NCI-H2107 treated with DMSO at 0.1 percent for 48 hours (cell line): Measurements from ENCODE around the gene ADH1C.
"Not testable (repeated sequence)": the region's sequence is repeated elsewhere in the genome, so short reads cannot be mapped to it uniquely, and the experiment has no call there.

ENCODE experiments used
- DNase-seq: peaks from one replicate; lab custom pipeline; 2025; ENCODE audit not compliant: unreplicated experiment; lab: John Stamatoyannopoulos, UW

The ADH1C gene

DNA sequence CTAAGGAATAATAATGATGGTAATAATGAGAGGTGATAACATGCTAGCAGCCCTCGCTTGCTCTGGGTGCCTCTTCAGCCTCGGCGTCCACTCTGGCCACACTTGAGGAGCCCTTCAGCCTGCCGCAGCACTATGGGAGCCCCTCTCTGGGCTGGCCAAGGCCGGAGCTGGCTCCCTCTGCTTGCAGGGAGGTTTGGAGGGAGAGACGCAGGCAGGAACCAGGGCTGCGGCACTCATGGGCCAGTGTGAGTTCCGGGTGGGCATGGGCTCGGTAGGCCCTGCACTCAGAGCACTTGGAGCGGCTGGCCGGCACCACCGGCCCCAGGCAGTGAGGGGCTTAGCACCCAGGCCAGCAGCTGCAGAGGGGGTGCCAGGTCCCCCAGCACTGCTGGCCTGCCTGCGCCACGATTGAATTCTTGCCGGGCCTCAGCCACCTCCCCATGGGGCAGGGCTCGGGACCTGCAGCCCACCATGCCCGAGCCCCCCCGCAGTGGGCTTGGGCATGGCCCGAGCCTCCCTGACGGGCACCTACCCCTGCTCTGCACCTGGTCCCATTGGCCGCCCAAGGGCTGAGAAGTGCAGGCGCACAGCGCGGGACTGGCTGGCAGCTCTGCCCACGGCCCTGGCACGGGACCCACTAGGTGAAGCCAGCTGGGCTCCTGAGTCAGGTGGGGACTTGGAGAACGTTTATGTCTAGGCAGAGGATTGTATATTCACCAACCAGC lies 7.1 kb upstream of the ADH1C start:
- DNase-seq = no peak

DNA sequence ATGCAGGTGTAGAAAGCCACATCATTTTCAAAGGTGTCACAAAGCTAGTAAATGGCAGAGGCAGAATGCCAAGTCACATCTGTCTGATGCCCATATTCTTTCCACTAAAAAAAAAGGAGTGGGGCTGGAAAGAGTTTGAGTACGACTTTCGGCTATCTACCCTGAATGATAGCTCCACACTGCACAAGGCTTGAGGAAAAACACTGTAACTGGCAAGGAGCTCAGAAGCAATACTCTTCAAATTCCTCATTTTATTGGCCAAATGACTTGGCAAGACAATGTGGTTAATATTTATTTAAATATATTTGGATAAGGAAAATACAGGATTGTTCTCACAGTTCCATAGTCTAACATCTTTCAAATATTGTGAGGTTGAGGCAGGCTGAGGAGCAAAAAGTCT lies 5.4 kb upstream of the ADH1C start:
- DNase-seq = no peak

DNA sequence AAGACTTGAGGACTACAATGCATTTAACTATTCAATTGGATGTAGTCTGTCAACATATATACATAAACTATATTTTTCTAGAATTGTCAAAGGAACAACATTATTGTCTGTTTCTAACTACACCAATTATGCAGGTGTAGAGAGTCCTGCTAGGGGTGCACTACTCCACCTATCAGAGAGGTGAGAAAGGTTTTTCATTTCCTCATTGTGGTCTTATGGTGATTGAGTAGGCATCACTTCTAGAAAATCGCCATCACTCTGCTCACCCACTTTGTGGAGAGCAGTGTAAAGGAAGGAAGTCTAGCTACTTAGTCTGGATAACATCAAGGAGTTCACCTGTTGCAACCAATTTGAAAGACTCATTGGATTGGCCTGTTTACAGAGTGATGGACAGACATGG lies 4.4 kb upstream of the ADH1C start:
- no peak for DNase-seq

DNA sequence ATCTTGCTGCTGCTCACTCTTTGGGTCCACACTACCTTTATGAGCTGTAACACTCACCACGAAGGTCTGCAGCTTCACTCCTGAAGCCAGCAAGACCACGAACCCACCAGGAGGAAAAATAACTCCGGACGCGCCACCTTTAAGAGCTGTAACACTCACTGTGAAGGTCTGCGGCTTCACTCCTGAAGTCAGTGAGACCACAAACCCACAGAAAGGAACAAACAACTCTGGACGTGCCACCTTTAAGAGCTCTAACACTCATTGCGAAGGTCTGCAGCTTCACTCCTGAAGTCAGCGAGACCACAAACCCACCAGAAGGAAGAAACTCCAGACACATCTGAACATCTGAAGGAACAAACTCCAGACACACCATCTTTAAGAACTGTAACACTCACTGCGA lies 3.6 kb upstream of the ADH1C start:
- not testable (repeated sequence) for DNase-seq

DNA sequence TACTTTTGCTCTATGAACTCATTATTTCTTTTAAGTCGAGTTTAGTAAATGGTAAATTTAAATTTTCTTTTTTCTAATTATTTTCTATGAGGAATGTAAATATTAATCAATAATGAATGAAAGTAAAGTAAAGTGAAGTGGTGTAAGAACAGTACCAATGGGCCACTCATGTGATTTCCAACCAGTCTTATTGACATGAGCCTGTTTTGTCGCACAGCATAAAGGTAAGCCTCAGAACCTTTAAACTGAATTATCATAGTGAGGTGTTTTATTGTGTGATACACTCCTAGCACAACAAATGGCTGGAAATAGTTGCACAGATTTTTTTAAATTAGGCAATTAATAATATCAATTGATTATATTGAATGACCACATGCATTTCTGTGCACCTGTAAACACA lies 1.1 kb downstream of the ADH1C start:
- DNase-seq = no peak

DNA sequence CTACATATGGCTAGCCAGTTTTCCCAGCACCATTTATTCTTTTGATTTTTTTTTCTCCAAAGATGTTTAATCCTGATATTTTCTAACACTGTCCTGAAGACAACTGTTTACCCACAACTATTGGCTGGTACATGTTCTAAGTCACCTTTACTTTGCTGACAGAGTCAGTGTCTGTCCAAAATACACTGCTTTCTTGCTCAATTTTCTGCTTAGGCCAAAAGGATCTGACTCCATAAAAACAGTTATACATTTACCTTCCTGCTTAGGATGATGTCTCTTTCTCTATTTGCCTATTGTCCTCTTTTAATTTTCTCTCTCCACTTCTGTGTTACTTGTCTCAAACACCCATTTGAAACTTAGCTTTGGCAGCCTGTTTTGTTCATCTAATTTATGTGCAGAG lies 3.2 kb downstream of the ADH1C start:
- DNase-seq = no peak

DNA sequence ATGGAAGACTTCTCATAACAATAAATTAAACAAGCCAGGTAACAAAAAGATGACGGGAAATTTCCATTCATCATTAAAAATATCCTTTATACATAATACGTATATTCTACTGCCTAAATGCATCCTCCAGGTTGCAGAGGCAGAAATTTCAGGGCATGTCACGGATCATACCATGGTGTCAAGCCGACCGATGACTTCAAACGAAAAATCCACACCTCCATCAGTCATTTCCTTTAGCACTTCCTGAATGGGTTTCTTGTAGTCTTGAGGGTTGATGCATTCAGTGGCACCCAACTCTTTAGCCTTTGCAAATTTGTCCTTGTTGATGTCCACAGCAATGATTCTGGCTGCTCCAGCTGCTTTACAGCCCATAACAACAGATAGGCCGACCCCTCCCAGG lies 9.9 kb downstream of the ADH1C start:
- DNase-seq = not testable (repeated sequence)

DNA sequence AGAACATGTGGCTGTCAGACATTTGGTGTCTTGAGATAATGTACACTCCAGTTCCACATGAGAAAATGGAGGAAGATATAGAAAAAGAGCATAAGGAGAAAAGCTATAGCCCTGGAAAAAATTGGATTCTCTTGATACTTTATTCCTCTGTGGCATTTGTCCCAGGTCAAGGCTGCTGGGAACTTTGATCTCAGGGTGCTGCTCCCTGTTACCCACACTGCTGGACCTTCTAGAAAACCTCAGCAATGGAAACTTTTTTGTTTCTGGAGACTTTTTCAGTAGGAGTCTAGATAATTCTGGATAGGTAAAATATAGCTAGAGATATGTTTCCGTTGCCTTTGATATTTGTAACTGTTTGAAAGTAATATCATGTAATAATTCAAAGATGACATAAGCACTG lies 11.1 kb downstream of the ADH1C start:
- no peak for DNase-seq

DNA sequence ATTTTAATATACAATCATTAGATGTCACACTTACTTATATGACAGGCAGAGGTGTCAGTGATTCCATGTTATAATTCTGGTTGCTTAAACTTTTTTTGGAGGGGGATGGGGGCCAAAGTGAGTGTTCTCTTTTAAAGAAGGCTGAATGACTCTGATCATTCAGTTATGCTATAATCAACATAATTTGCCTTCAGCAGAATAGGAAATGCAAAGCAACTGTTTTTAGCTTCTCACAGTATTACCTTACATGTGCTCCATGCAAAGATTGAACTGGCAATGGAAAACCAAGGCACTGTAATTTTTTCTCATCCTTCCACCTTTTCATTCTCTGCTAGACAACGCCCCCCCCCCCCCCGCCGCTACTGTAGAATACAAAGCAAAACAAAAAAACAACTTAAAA lies 13.4 kb downstream of the ADH1C start:
- no peak for DNase-seq

DNA sequence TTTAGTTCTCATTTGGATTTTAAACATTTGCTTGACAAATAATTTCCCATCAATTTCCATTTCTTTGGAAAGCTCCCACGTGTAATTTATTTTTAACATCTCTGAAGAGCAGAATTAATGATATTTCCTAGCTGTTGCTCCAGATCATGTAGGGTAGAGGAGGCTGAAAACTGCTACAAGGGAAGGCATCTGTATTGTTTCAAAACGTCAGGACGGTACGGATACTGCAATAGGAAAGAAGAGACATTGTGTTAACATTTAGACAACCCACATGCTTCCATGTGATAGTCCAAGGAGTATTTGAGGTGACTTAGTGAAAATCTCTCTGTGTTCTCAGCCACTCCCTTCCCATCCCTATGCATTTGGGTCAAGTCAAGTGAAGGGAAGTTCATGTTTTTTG lies 16.0 kb downstream of the ADH1C start:
- DNase-seq = no peak

DNA sequence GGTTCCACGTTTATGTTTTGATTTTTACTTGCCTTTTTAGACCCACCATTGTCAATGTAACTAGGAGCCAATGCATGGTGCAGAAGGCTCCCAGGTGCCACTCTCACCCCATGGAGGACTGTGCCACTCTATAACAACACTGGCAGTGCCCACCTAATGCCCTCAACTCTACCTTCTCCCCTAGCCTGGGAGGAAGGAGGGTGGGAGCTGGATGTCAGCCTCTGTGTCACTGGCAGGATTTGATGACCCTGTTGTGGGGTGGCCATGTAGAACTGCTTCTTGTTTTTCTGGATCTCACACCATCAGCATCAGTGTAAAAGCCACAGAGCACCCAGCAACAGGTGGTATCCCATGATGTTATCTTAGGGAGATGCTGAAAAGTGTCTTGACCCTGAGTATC lies 17.7 kb downstream of the ADH1C start:
- no peak for DNase-seq

DNA sequence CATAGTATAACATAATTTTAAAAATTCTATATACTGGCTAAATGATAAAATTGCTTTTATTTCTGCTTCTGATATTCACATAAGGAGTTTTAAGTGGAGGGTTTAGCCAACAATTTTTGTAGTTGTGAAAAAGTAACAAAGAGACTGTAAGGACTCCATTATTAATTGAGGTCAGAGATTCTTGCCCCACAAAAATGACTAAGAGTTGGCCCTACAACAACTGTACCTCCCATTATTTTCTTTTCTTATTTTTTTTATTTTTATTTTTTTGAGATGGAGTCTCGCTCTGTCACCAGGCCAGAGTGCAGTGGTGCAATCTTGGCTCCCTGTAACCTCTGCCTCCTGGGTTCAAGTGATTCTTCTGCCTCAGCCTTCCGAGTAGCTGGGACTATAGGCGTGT lies 21.9 kb downstream of the ADH1C start:
- DNase-seq = no peak

DNA sequence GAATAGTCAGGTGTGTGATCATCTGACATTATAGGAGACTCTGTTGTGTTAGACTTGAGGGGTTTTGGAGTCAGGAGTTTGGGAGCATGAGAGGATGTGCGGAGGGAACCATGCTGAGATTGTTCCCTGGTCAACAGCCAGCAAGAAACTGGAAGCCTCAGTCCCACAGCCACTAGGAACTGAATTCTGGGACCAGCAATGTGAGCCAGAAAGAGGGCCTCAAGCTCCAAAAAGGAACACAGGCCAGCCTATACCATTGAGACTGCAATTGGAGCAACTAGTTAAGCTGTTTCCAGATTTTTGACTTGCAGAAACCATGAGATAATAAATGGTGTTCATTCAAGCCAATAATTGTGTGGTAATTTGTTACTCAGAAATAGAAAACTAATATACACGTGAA lies 22.7 kb downstream of the ADH1C start:
- no peak for DNase-seq

DNA sequence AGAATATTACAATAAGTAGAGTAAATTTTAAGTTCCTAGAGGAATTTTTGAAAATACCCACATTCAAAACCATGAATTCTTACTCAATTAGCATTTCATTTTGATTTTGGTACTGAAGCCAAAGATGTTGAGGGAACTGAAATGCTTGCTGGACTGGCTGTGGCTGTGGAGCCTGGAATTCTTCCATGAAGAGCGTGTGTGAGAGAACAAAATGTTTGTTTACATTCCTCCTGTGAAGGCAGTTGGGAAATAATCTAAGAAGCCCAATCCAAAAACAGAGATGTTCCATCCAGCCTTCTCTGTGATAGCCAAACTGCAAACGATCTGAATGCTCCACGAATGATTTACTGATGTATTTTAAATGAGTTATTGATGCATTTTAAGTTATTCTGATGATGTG lies 27.6 kb downstream of the ADH1C start:
- no peak for DNase-seq

DNA sequence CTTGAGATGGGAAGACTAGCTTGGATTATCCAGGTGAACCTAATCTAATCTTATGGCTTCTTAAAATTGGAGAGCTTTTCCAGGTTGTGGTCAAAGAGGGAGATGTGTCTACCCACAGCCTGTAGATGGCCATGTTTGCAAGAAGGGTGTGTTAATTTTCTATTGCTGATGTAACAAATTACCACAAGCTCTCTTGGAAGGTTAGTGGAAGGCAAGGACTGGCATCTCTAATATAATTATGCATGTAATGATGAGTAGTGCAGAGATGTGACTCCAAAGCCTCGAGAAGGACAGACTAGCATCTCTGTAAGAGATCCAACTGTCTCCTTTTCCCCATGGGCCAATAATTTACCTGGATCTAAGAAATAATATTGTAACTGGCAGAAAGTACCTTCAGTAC lies 28.2 kb downstream of the ADH1C start:
- DNase-seq = no peak

DNA sequence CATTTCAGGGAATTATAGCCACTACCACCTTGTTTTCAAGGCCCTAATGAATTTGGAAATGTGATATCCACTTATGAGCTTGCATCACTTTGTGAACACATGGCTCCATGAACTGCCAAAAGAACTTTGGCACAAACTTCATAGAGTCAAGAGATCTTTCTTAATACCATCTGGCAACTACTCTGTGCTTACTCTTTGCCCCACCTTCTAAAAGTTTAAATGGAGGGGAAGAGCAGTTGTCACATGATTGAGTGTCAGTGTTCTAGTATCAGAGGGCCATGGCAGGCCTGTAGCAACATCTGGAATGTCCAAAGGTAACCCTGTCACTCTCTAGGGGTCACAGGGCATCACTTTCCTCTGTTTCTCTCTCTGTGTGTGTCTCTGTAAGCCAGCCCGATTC lies 28.8 kb downstream of the ADH1C start:
- no peak for DNase-seq

DNA sequence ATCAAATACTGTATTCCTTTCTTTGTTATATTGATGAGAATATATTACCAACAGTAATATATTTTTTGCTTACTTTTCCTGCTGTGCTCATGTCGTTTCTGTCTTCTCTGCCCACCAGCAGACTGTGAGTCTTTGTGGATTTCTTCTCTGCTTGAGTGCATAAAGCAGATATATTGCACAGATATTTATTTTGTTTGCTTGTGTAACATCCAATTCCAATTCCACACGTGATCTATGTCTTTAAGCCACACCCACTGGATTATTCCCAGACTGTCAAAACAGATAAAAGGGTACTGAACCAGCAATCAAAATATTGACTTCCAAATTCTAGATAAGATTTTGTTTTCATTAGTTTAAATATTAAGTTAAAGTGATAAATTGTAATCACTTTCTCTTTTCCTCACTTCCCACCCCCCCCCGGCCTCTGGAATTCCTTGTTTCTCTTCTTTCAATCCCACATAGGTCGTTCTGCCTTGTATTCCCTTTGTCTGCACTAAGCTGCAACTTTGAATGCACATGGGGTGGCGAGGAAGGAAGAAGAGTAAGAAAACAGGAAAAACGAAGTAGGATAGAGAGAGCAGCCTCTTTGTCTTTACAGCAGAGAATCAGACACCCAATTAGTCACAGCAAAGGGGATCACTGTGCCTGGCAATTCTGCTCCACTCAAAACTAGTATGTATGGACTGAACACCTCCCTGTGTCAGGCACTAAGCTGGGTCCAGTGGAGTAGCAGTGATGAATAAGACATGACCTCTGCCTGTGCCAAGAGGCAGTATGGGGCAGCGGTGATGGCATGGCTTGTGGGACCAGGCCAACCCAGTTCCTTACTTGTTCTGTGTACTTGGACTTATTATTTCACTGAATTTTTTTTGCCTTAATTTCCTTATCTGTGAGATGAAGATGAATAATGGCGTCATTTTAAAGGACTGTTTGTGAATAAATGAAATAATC lies 31.0 kb downstream of the ADH1C start, which contains the start of gene ADH1B:
TSS of gene ADH1B (minus strand) at position 161 of the 951 bp plus-strand sequence. CDS start at position 91, 70 bp downstream.
- DNase-seq = no peak

DNA sequence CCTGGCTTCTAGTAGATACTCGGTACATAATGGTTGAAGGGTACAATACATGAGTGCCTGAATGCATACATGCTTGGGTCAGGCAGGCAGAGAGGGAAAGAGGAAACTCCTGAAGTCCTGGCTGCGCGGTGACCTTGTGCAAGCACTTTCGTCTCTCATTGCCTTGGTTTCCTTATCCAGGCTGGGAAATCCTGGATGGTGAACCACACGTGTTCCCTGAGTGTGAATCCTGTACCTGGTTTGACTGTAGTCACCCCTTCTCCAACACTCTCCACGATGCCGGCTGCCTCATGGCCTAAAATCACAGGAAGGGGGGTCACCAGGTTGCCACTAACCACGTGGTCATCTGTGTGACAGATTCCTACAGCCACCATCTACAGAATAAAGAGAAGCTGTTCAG lies 34.7 kb downstream of the ADH1C start:
- not testable (repeated sequence) for DNase-seq

DNA sequence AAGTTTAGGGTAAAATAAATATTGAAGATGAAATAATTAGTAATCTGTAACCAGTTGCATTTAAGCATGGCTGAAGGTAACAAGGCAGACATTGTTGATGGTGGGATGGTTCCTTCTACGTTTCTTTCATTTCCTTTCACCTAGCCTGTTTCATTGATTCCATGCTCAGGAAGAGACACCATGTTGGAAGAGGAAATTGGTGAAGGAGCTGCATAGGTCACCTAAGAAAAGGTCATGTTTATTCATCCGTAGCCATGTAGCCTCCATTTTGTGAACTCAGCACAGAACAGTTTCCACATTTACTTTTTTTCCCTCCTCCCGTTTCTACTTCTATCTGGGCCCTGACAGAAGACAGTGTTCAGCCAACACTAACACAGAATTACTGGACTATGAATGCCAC lies 35.2 kb downstream of the ADH1C start:
- DNase-seq = no peak

DNA sequence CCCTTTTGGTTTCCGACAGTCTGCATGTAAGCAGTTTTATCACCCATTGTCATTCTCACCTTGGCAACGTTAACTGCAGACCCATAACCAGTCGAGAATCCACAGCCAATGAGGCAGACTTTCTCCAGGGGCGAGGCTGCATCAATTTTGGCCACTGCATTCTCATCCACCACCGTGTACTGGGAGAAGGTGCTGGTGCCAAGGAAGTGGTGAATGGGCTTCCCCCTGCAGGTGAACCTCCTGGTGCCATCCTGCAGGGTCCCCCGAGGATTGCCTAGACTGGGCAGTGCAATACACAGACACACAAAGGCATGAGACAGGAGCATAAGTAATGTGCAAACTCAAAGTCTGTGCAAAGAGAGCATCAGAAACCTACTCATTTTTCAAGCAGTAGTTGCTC lies 36.7 kb downstream of the ADH1C start:
- no peak for DNase-seq

DNA sequence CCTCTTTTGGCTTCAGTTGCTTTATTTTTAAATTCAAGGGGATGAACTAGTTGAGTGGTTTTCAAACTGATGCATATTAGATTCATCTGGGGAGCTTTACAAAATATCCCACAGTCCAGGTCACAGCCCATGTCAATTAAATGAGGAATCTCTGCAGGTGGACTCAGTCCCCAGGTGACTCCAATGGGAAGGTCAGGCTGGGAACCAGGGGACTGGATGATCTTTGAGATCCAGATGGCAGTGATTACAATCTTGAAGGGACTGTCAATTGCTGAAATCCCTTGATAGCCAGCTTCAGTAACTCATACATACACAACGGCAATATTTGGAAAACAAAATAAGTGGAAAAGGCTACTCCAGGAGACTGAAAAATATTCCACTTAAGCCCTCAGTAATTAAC lies 38.3 kb downstream of the ADH1C start:
- DNase-seq = no peak

DNA sequence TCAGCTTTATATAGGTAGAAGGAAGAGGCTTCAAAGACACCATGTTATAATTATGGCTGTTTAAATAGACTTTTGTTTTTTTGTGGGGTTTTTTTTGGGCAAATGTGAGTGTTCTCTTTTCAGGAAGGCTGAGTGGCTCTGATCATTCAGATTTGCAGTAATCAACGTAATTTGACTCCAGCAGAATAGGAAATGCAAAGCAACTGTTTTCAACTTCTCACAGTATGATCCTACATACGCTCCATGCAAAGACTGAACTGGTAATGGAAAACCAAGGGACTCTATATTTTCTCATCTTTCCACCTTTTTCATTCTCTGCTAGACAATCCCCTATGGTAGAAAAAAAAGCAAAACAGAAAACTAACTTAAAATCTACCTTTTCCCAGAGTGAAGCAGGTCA lies 42.2 kb downstream of the ADH1C start:
- no peak for DNase-seq
